GM19240 (cell line): ENCODE data around the gene ACBD3.

Experiments used
- DNase-seq: peaks from one replicate; pipeline ENCODE4 v3.0.0; 2011; ENCODE audit warnings: low spot score; ENCODE audit not compliant: insufficient read length

ACBD3 gene

GRCh38 chr1:226202246-226202645 lies 15.7 kb upstream of the ACBD3 start:
- no peak for DNase-seq

- peak; percentile 35 for DNase-seq
Measured at GRCh38 chr1:226201029-226201593, 14.6 kb upstream of the ACBD3 start.

- DNase-seq: no peak
Measured at GRCh38 chr1:226199971-226200370, 13.4 kb upstream of the ACBD3 start.

GRCh38 chr1:226195144-226195543 lies 8.6 kb upstream of the ACBD3 start:
- no peak for DNase-seq

- DNase-seq: no peak
Measured at GRCh38 chr1:226187380-226187779, 839 bp upstream of the ACBD3 start.

GRCh38 chr1:226187019-226187322 lies 430 bp upstream of the ACBD3 start:
- no peak for DNase-seq

GRCh38 chr1:226185141-226186036 lies 1.2 kb downstream of the ACBD3 start:
- no peak for DNase-seq

GRCh38 chr1:226181996-226182714 lies 4.4 kb downstream of the ACBD3 start:
- DNase-seq: no peak

- no peak for DNase-seq
Measured at GRCh38 chr1:226176870-226177269, 9.7 kb downstream of the ACBD3 start.

GRCh38 chr1:226172589-226172988 lies 14.0 kb downstream of the ACBD3 start:
- DNase-seq: no peak

- DNase-seq: no peak
Measured at GRCh38 chr1:226166341-226166740, 20.2 kb downstream of the ACBD3 start.

- DNase-seq: no peak
Measured at GRCh38 chr1:226164154-226164553, 22.4 kb downstream of the ACBD3 start.

- DNase-seq: no peak
Measured at GRCh38 chr1:226162898-226163297, 23.6 kb downstream of the ACBD3 start.

GRCh38 chr1:226158983-226159382 lies 27.6 kb downstream of the ACBD3 start:
- DNase-seq: no peak

GRCh38 chr1:226158457-226158856 lies 28.1 kb downstream of the ACBD3 start:
- DNase-seq: no peak

- no peak for DNase-seq
Measured at GRCh38 chr1:226157761-226158316, 28.7 kb downstream of the ACBD3 start.

GRCh38 chr1:226154593-226154992 lies 31.9 kb downstream of the ACBD3 start:
- no peak for DNase-seq

- DNase-seq: no peak
Measured at GRCh38 chr1:226149806-226150205, 36.7 kb downstream of the ACBD3 start.

- no peak for DNase-seq
Measured at GRCh38 chr1:226148121-226148648, 38.4 kb downstream of the ACBD3 start.

- DNase-seq: no peak
Measured at GRCh38 chr1:226144045-226144444, 42.5 kb downstream of the ACBD3 start.

GRCh38 chr1:226135709-226136108 lies 50.8 kb downstream of the ACBD3 start:
- no peak for DNase-seq
